HepG2 (cell line): ENCODE measurements around the gene ADGRL3.

Source experiments
- JUNB ChIP-seq: sonication (generic); formaldehyde crosslinking; IDR thresholded peaks from 2 replicates; pipeline ENCODE4 v1.8.0; 2022; ENCODE audit warnings: missing genetic modification reagents, mild to moderate bottlenecking, borderline replicate concordance
- KDM1A ChIP-seq: IDR thresholded peaks from 2 replicates; pipeline ENCODE4 v1.6.1; 2016; ENCODE audit warnings: missing compliant biosample characterization
- MTF2 ChIP-seq: sonication (generic); formaldehyde crosslinking; IDR thresholded peaks from 2 replicates; pipeline ENCODE4 v1.5.0; 2020; ENCODE audit warnings: missing genetic modification reagents, borderline replicate concordance
- POLR2A ChIP-seq, 2 experiments: IDR thresholded peaks; 2 replicates each; pipeline ENCODE4 v1.6.1; 2011; ENCODE audit warnings: low read depth in 2 of 2, low read length in 2 of 2, mild to moderate bottlenecking in 1 of 2, moderate library complexity in 1 of 2; ENCODE audit not compliant: insufficient read depth in 1 of 2
- POLR2AphosphoS5 ChIP-seq: IDR thresholded peaks from 2 replicates; pipeline ENCODE4 v1.6.1; 2012; ENCODE audit warnings: low read depth, low read length
- ZNF768 ChIP-seq: sonication (generic); formaldehyde crosslinking; IDR thresholded peaks from 2 replicates; pipeline ENCODE4 v1.4.0; 2020; ENCODE audit warnings: missing genetic modification reagents
- TF ChIP-seq, protein P1 (sequence below): sonication (generic); formaldehyde crosslinking; IDR thresholded peaks from 2 replicates; pipeline ENCODE4 v1.4.0; 2020; ENCODE audit warnings: missing genetic modification reagents, mild to moderate bottlenecking, borderline replicate concordance
- TF ChIP-seq, protein P2 (sequence below): sonication (generic); formaldehyde crosslinking; conservative IDR thresholded peaks from 2 replicates; pipeline ENCODE4 v1.4.0; 2020; ENCODE audit warnings: missing genetic modification reagents
- TF ChIP-seq, protein P3 (sequence below): sonication (generic); formaldehyde crosslinking; IDR thresholded peaks from 2 replicates; pipeline ENCODE4 v1.8.0; 2023; ENCODE audit warnings: mild to moderate bottlenecking, missing genetic modification reagents
- TF ChIP-seq, protein P4 (sequence below): sonication (generic); formaldehyde crosslinking; IDR thresholded peaks from 2 replicates; pipeline ENCODE4 v1.5.1; 2020; ENCODE audit warnings: mild to moderate bottlenecking, missing genetic modification reagents, borderline replicate concordance

DNA sequence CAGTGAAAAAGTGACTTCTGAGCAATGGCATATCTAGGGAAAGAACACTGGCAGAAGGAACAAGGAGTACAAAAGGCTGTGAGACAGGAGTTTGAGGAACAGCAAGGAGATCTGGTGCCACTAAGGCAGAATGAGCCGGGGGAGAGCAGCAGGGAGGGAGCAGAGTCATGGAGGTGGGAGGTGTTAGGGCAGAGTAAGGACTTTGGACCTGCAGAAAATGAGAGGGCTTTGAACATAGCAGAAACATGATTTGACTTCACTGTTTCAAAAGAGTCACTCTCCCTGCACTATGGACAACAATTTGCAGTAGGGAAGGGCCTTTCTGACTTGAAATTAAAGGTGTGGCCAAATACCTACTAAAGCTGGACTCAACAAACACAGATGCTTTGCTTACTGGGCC, 356.2 kb downstream of the ADGRL3 start:
- TF ChIP-seq ZNF768 (CRISPR knock-in tag) = no peak
- TF ChIP-seq JUNB (CRISPR knock-in tag) = no peak
- no peak for TF ChIP-seq MTF2 (CRISPR knock-in tag)
- TF ChIP-seq, protein P1, sequence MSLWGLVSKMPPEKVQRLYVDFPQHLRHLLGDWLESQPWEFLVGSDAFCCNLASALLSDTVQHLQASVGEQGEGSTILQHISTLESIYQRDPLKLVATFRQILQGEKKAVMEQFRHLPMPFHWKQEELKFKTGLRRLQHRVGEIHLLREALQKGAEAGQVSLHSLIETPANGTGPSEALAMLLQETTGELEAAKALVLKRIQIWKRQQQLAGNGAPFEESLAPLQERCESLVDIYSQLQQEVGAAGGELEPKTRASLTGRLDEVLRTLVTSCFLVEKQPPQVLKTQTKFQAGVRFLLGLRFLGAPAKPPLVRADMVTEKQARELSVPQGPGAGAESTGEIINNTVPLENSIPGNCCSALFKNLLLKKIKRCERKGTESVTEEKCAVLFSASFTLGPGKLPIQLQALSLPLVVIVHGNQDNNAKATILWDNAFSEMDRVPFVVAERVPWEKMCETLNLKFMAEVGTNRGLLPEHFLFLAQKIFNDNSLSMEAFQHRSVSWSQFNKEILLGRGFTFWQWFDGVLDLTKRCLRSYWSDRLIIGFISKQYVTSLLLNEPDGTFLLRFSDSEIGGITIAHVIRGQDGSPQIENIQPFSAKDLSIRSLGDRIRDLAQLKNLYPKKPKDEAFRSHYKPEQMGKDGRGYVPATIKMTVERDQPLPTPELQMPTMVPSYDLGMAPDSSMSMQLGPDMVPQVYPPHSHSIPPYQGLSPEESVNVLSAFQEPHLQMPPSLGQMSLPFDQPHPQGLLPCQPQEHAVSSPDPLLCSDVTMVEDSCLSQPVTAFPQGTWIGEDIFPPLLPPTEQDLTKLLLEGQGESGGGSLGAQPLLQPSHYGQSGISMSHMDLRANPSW (CRISPR knock-in tag) = no peak
- TF ChIP-seq, protein P2, sequence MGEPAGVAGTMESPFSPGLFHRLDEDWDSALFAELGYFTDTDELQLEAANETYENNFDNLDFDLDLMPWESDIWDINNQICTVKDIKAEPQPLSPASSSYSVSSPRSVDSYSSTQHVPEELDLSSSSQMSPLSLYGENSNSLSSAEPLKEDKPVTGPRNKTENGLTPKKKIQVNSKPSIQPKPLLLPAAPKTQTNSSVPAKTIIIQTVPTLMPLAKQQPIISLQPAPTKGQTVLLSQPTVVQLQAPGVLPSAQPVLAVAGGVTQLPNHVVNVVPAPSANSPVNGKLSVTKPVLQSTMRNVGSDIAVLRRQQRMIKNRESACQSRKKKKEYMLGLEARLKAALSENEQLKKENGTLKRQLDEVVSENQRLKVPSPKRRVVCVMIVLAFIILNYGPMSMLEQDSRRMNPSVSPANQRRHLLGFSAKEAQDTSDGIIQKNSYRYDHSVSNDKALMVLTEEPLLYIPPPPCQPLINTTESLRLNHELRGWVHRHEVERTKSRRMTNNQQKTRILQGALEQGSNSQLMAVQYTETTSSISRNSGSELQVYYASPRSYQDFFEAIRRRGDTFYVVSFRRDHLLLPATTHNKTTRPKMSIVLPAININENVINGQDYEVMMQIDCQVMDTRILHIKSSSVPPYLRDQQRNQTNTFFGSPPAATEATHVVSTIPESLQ (CRISPR knock-in tag) = no peak
- TF ChIP-seq POLR2AphosphoS5 = no peak
- TF ChIP-seq, protein P3, sequence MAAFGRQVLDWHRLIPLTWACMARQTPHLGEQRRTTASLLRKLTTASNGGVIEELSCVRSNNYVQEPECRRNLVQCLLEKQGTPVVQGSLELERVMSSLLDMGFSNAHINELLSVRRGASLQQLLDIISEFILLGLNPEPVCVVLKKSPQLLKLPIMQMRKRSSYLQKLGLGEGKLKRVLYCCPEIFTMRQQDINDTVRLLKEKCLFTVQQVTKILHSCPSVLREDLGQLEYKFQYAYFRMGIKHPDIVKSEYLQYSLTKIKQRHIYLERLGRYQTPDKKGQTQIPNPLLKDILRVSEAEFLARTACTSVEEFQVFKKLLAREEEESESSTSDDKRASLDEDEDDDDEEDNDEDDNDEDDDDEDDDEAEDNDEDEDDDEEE = no peak
- no peak for TF ChIP-seq POLR2A (IDR thresholded peaks at IDR 0.05; ENCODE audit: insufficient read depth in 1 of 2, low read depth in 2 of 2, low read length in 2 of 2)
- TF ChIP-seq KDM1A (CRISPR knock-in tag) = no peak
- TF ChIP-seq, protein P4, sequence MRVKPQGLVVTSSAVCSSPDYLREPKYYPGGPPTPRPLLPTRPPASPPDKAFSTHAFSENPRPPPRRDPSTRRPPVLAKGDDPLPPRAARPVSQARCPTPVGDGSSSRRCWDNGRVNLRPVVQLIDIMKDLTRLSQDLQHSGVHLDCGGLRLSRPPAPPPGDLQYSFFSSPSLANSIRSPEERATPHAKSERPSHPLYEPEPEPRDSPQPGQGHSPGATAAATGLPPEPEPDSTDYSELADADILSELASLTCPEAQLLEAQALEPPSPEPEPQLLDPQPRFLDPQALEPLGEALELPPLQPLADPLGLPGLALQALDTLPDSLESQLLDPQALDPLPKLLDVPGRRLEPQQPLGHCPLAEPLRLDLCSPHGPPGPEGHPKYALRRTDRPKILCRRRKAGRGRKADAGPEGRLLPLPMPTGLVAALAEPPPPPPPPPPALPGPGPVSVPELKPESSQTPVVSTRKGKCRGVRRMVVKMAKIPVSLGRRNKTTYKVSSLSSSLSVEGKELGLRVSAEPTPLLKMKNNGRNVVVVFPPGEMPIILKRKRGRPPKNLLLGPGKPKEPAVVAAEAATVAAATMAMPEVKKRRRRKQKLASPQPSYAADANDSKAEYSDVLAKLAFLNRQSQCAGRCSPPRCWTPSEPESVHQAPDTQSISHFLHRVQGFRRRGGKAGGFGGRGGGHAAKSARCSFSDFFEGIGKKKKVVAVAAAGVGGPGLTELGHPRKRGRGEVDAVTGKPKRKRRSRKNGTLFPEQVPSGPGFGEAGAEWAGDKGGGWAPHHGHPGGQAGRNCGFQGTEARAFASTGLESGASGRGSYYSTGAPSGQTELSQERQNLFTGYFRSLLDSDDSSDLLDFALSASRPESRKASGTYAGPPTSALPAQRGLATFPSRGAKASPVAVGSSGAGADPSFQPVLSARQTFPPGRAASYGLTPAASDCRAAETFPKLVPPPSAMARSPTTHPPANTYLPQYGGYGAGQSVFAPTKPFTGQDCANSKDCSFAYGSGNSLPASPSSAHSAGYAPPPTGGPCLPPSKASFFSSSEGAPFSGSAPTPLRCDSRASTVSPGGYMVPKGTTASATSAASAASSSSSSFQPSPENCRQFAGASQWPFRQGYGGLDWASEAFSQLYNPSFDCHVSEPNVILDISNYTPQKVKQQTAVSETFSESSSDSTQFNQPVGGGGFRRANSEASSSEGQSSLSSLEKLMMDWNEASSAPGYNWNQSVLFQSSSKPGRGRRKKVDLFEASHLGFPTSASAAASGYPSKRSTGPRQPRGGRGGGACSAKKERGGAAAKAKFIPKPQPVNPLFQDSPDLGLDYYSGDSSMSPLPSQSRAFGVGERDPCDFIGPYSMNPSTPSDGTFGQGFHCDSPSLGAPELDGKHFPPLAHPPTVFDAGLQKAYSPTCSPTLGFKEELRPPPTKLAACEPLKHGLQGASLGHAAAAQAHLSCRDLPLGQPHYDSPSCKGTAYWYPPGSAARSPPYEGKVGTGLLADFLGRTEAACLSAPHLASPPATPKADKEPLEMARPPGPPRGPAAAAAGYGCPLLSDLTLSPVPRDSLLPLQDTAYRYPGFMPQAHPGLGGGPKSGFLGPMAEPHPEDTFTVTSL (CRISPR knock-in tag) = no peak
